ENCODE measurements around the gene PLA2G10.
"Not testable (repeated sequence)": the region's sequence is repeated elsewhere in the genome, so short reads cannot be mapped to it uniquely, and the experiment has no call there.

GRCh38 chr16:14636179-14636950 is 57.7 kb downstream of the PLA2G10 start:
- not testable (repeated sequence) for TF ChIP-seq CTCF, POLR2A (IDR thresholded peaks at IDR 0.05)
